ENCODE measurements around the gene INMT.

- TF ChIP-seq, protein P1, sequence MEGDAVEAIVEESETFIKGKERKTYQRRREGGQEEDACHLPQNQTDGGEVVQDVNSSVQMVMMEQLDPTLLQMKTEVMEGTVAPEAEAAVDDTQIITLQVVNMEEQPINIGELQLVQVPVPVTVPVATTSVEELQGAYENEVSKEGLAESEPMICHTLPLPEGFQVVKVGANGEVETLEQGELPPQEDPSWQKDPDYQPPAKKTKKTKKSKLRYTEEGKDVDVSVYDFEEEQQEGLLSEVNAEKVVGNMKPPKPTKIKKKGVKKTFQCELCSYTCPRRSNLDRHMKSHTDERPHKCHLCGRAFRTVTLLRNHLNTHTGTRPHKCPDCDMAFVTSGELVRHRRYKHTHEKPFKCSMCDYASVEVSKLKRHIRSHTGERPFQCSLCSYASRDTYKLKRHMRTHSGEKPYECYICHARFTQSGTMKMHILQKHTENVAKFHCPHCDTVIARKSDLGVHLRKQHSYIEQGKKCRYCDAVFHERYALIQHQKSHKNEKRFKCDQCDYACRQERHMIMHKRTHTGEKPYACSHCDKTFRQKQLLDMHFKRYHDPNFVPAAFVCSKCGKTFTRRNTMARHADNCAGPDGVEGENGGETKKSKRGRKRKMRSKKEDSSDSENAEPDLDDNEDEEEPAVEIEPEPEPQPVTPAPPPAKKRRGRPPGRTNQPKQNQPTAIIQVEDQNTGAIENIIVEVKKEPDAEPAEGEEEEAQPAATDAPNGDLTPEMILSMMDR (IDR thresholded peaks at IDR 0.05; ENCODE audit: low read depth, low read length, missing input control), result peak; percentile 96
- TF ChIP-seq GABPA (IDR thresholded peaks at IDR 0.05 in 1 of 2, conservative IDR thresholded peaks at IDR 0.05 in 1 of 2), result no peak
- TF ChIP-seq SP1 (IDR thresholded peaks at IDR 0.05), result no peak
- no peak for TF ChIP-seq NR2F2 (IDR thresholded peaks at IDR 0.05)
- peak; percentile 93 to 99 for TF ChIP-seq RAD21 (IDR thresholded peaks at IDR 0.05)
- TF ChIP-seq, protein P2, sequence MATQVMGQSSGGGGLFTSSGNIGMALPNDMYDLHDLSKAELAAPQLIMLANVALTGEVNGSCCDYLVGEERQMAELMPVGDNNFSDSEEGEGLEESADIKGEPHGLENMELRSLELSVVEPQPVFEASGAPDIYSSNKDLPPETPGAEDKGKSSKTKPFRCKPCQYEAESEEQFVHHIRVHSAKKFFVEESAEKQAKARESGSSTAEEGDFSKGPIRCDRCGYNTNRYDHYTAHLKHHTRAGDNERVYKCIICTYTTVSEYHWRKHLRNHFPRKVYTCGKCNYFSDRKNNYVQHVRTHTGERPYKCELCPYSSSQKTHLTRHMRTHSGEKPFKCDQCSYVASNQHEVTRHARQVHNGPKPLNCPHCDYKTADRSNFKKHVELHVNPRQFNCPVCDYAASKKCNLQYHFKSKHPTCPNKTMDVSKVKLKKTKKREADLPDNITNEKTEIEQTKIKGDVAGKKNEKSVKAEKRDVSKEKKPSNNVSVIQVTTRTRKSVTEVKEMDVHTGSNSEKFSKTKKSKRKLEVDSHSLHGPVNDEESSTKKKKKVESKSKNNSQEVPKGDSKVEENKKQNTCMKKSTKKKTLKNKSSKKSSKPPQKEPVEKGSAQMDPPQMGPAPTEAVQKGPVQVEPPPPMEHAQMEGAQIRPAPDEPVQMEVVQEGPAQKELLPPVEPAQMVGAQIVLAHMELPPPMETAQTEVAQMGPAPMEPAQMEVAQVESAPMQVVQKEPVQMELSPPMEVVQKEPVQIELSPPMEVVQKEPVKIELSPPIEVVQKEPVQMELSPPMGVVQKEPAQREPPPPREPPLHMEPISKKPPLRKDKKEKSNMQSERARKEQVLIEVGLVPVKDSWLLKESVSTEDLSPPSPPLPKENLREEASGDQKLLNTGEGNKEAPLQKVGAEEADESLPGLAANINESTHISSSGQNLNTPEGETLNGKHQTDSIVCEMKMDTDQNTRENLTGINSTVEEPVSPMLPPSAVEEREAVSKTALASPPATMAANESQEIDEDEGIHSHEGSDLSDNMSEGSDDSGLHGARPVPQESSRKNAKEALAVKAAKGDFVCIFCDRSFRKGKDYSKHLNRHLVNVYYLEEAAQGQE (IDR thresholded peaks at IDR 0.05), result no peak
- TF ChIP-seq YY1 (IDR thresholded peaks at IDR 0.05), result no peak
- TF ChIP-seq, protein P3, sequence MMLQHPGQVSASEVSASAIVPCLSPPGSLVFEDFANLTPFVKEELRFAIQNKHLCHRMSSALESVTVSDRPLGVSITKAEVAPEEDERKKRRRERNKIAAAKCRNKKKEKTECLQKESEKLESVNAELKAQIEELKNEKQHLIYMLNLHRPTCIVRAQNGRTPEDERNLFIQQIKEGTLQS (IDR thresholded peaks at IDR 0.05), result no peak
- no peak for TF ChIP-seq TAF1 (conservative IDR thresholded peaks at IDR 0.05)
- peak in 1 of 2 donors; percentile 11 for TF ChIP-seq HNF4A (conservative IDR thresholded peaks at IDR 0.05)
- no peak for TF ChIP-seq MAX (IDR thresholded peaks at IDR 0.05)
- no peak for TF ChIP-seq HNF4G (IDR thresholded peaks at IDR 0.05)
- no peak for TF ChIP-seq EGR1 (IDR thresholded peaks at IDR 0.05; ENCODE audit: low read depth in 2 of 2)
- no peak for TF ChIP-seq FOXA2 (IDR thresholded peaks at IDR 0.05)
Measured at GRCh38 chr7:30740417-30741181, 11.3 kb upstream of the INMT start.
